ENCODE results near the gene TANC1.

The TANC1 gene

GRCh38 chr2:158968396-158969161 is at the start of gene TANC1:
TANC1 (plus strand) TSS chr2:158968640; CDS start chr2:159065911, 97,271 bp downstream.
- peak; percentile 93 for DNase-seq

GRCh38 chr2:158921599-158922408 is 46.6 kb upstream of the TANC1 start:
- no peak for DNase-seq

GRCh38 chr2:158922601-158923000 is 45.8 kb upstream of the TANC1 start:
- no peak for DNase-seq

- DNase-seq = no peak
Measured at GRCh38 chr2:158923180-158923594, 45.3 kb upstream of the TANC1 start.

- no peak for DNase-seq
Measured at GRCh38 chr2:158923641-158924040, 44.8 kb upstream of the TANC1 start.

DNA sequence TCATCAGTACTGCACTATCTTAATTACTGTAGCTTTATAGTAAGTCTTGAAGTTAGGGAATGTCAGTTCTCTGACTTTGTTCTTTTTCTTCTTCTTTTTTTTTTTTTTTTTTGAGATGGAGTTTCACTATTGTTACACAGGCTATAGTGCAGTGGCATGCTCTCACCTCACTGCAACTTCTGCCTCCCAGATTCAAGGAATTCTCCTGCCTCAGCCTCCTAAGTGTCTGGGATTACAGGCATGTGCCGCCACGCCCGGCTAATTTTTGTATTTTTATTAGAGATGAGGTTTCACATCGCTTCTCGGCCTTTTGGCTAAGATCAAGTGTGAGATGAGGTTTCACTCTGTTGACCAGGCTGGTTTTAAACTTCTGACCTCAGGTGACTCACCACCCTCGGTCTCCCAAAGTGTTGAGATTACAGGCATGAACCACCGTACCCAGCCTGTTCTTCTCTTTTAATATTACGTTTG is 41.9 kb upstream of the TANC1 start:
- no peak for DNase-seq

GRCh38 chr2:158928515-158928914 is 39.9 kb upstream of the TANC1 start:
- DNase-seq = no peak

DNA sequence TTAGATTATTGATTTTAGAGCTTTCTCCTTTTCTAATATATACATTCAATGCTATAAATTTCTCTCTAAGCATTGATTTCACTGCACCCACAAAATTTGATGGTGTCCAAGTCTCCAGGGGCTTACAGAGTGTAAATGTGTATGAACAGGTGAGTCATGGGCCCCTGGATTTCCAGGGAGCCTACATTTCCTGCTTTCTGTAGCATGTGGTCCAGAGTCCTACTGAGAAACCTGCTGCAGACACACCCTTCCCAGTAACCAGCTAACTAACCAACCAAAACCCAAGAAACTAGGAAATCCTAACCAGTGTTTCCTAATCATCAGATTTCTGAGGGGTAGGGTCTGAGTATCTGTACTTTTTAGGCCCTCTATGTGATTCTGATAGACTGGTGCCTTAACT is 39.5 kb upstream of the TANC1 start:
- no peak for DNase-seq

DNA sequence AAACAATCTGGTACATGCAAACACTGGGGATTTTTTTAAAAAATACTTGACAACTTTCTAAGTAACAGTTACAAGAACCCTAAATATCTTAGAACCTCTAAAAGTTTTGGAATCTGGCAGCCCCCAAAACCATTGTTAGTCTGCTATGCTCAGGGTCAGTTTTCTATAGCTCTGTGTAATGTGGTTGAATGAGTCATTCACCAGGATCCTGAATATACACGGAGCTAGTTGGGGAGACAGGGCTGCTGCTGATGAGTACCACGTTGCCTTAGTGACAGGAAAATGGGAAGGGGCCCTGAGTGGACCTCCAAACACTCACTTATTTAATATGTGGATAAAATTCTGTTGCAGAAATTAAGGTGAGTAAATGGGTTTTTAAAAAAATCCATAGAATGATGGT is 36.9 kb upstream of the TANC1 start:
- no peak for DNase-seq

DNA sequence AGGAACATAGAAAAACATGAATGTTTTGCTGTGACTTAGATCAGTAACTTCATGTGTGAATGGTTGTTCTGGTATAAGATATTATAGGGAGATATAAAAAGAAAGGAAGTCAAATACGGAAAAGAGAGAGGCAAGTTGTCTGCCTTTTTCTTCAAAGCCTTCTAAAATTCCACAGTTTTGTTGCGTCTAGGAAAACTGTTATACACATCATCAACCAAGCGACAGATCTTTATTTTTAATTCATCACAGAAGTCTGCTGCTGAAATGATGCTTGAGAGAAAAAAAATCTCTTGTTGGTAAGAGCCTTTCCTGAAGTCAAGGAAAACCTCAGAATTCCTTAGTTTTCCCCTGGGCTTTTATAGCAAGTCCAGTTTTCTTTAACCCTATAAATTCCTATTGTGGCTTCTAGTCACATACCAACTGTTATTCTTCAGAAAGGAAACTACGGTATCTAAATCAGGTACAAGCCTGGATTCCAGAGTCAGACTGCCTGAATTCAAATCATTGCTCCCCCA is 36.3 kb upstream of the TANC1 start:
- DNase-seq = no peak

DNA sequence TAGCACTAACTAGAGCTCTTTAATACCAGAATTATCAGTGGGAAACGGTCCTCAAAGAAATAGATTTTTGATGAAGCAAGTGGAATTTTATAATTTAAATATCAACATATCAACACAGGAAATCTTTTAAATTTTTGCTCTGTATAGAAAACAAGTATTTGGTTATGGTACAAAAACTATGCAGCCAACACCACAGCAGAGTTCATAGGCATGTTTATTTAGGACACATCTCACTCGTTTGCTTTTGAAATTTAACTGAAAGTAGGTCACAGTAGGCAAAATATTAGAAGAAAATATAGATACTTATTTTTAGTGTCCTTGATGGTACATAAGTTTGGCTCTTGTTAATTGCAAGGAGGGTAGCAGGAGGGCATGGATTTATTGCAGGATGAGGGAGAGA is 34.3 kb upstream of the TANC1 start:
- DNase-seq = no peak

- DNase-seq = no peak
Measured at GRCh38 chr2:158935617-158936016, 32.8 kb upstream of the TANC1 start.

- no peak for DNase-seq
Measured at GRCh38 chr2:158936978-158937377, 31.5 kb upstream of the TANC1 start.

- DNase-seq = no peak
Measured at GRCh38 chr2:158940356-158940755, 28.1 kb upstream of the TANC1 start.

GRCh38 chr2:158943973-158944372 is 24.5 kb upstream of the TANC1 start:
- DNase-seq = no peak

GRCh38 chr2:158948964-158949699 is 19.3 kb upstream of the TANC1 start:
- DNase-seq = no peak

DNA sequence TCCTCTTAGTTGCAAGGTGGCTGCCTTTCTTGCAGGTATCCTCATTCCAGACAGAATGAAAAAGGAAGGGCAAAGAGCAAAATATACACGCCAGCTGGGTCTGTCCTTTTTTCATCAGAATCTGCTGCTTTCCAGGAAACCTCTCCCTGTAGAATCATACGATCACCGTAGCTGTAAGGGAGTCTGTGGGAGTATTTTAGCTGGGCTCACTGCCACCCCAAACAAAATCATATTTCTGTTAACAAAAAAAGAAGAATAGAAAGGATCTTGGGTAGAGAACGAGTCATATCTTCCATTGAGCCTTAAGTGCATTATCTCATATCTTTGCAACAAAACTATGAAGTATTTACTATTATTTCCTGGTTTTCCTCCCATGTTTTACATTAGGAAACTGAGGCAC is 15.0 kb upstream of the TANC1 start:
- DNase-seq = no peak

GRCh38 chr2:158953926-158954763 is 14.3 kb upstream of the TANC1 start:
- peak; percentile 89 for DNase-seq

DNA sequence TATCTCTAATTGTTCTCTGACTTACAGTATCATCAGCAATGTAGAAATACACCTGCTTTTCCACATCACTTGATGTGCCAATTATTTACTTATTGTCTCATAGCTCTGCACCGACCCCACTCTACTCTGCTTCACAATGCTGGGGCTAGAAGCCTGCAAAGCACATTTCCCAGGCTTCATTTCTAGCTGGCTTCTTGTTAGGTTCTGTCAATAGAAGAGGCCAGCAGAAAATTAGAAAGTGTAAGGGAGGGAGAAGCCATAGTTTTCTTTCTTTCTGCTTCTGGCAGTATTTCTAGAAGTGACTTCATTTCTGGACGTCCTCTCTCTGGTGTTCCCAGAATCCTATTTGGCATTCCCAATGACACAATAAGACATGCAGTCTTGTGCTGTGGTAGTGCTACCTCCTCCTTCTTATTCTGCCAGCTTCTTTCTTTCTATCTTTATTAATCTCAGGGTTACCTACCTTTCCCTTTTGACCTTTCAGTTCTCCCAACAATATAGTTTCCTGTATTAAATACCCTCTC is 12.5 kb upstream of the TANC1 start:
- no peak for DNase-seq

DNA sequence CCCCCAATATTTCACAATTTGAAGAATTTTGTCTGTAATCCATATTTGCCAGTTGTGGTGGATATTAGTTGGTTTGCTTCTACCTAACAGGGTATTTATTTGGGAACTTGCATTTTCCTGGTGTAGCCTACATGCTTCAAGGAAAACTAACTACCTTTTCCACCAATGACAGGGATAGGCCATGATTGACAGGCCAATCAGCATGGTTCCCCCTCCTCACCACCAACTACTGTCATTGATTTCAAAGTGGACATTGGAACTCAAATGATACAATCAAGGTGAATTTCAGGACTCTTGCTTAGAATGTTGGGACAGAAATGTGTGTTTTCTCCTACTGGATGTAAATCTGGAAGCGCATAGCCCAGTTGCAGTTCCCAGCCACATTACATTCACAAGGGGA is 10.1 kb upstream of the TANC1 start:
- DNase-seq = no peak

DNA sequence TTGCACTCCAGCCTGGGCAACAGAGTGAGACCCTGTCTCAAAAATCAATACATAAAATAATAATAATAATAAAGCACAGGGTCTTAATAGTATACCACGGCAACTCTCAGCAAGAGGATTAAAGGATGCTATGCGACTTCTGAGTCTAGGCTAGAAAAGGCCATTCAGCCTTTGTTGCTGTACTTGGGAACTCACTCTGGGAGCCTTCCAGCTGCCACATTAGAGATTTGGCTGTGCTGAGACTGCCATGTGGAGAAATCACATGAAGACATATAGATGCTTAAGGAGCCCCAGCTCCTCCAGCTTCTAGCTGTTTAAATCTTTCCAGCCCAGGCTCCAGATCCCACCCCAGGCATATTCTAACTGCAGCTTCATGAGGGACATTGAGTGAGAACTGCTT is 8.2 kb upstream of the TANC1 start:
- DNase-seq = no peak

DNA sequence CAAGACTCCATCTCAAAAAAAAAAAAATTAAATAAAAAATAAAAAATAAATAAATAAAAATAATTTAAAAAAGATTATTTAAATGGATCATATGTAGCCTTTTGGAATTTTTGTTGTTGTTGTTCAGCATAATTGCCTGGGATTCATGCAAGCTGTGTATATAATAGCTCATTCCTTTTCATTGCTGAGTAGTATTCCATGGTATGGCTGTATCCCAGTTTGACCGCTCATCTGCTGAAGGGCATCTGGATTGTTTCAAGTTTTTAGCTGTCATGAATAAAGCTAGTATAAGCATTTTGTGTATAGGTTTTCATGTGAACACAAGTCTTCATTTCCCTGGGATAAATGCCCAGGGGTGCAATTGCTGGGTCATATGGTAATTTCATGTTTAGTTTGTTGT is 6.4 kb upstream of the TANC1 start:
- no peak for DNase-seq
